Activated B cell treated with CpG ODN at 0.5 μM for 24 hours (primary cell): ENCODE data around the gene RIT1. TPM values are rescaled to one million over a fixed set of nuclear protein-coding genes. Genes with fewer than 3 reads are reported as not detected.
"Not testable (repeated sequence)": the region's sequence is repeated elsewhere in the genome, so short reads cannot be mapped to it uniquely, and the experiment has no call there.

Source experiments
- ATAC-seq: fragments of 200-7000 bp; cut with Tn5 transposase; one replicate; pipeline ENCODE4 v1.10.0; 2021; ENCODE audit warnings: low read depth, mild to moderate bottlenecking, moderate library complexity
- CTCF ChIA-PET: fragments of 350-600 bp; sonication (Branson Sonifier 250); formaldehyde crosslinking; loops from one replicate; lab custom pipeline; 2021; ENCODE audit warnings: antibody characterized with exemption; lab: Charles Lee
- POLR2A ChIA-PET: fragments of 350-600 bp; sonication (Branson Sonifier 250); formaldehyde crosslinking; loops from one replicate; lab custom pipeline; 2021; ENCODE audit warnings: antibody characterized with exemption; lab: Charles Lee
- DNase-seq: peaks from one replicate; pipeline ENCODE4 v3.0.0; 2022
- H3K27ac Mint-ChIP-seq: one replicate; pipeline ENCODE4 v1.8.0; 2020; ENCODE audit warnings: mixed read lengths
- H3K27me3 Mint-ChIP-seq: one replicate; pipeline ENCODE4 v1.8.0; 2021; ENCODE audit warnings: mixed read lengths
- H3K36me3 Mint-ChIP-seq: one replicate; pipeline ENCODE4 v1.8.0; 2021; ENCODE audit warnings: low read depth, mixed read lengths
- H3K4me1 Mint-ChIP-seq: one replicate; pipeline ENCODE4 v1.8.0; 2021; ENCODE audit warnings: mixed read lengths
- H3K4me3 Mint-ChIP-seq: one replicate; pipeline ENCODE4 v1.8.0; 2020; ENCODE audit warnings: mild to moderate bottlenecking, mixed read lengths
- H3K9me3 Mint-ChIP-seq: one replicate; pipeline ENCODE4 v1.8.0; 2020; ENCODE audit warnings: mixed read lengths
- intact Hi-C: fragments of 100-400 bp; cut with micrococcal nuclease; formaldehyde crosslinking; loops from one replicate; pipeline ENCODE4 v1.15.1; 2024
- total RNA-seq: library from RNA; stranded (reverse); gene quantifications from 2 replicates; pipeline ENCODE4 v1.2.3, GENCODE V29; 2022
- TF ChIP-seq, protein P1 (sequence below): fragments of 200-600 bp; IDR thresholded peaks from one replicate; pipeline ENCODE4 v1.8.0; 2022; ENCODE audit warnings: antibody characterized with exemption, mild to moderate bottlenecking

Gene RIT1
- total RNA-seq, 1 donor from 2014 or later = 38.6 TPM

GRCh38 chr1:155897746-155898145 lies 13.4 kb downstream of the RIT1 start:
- intact Hi-C loops = no loop called here
- ATAC-seq (no peak), DNase-seq (no peak)
- Mint-ChIP-seq H3K4me3 (no peak overlapping the region), H3K27me3 (no peaks in the 10 kb centered on the region), H3K4me1 (no peaks in the 10 kb centered on the region), H3K9me3 (no peaks in the 10 kb centered on the region), H3K27ac (no peak overlapping the region), H3K36me3 (peaks cover 45% of the 10 kb centered on the region)
- TF ChIP-seq, protein P1, sequence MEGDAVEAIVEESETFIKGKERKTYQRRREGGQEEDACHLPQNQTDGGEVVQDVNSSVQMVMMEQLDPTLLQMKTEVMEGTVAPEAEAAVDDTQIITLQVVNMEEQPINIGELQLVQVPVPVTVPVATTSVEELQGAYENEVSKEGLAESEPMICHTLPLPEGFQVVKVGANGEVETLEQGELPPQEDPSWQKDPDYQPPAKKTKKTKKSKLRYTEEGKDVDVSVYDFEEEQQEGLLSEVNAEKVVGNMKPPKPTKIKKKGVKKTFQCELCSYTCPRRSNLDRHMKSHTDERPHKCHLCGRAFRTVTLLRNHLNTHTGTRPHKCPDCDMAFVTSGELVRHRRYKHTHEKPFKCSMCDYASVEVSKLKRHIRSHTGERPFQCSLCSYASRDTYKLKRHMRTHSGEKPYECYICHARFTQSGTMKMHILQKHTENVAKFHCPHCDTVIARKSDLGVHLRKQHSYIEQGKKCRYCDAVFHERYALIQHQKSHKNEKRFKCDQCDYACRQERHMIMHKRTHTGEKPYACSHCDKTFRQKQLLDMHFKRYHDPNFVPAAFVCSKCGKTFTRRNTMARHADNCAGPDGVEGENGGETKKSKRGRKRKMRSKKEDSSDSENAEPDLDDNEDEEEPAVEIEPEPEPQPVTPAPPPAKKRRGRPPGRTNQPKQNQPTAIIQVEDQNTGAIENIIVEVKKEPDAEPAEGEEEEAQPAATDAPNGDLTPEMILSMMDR = no peak
- CTCF ChIA-PET = no interaction called here
- POLR2A ChIA-PET = interaction anchor here (0.6 kb wide), 1 partner anchor 812 kb away, joined by 3 read pairs; no protein-coding TSS in a partner anchor

DNA sequence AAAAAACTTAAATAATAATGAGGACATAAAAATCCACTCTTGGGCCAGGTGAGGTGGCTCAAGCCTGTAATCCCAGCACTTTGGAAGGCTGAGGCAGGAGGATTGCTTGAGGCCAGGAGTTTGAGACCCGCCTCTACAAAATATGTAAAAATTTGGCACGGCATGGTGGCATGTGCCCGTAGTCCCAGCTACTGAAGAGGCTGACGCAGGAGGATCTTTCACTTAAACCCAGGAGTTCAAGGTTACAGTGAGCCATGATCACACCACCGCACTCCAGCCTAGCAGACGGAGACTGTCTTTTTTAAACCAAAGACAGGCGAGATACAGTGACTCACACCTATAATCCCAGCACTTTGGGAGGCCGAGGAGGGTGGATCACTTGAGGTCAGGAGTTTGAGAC lies 14.7 kb downstream of the RIT1 start:
- CTCF ChIA-PET, H3K9me3 Mint-ChIP-seq, H3K4me3 Mint-ChIP-seq, H3K27ac Mint-ChIP-seq, POLR2A ChIA-PET, intact Hi-C loops, DNase-seq, ATAC-seq, H3K4me1 Mint-ChIP-seq, H3K27me3 Mint-ChIP-seq: not testable (repeated sequence)
- peaks cover 40% of the 10 kb centered on the region for H3K36me3 Mint-ChIP-seq

DNA sequence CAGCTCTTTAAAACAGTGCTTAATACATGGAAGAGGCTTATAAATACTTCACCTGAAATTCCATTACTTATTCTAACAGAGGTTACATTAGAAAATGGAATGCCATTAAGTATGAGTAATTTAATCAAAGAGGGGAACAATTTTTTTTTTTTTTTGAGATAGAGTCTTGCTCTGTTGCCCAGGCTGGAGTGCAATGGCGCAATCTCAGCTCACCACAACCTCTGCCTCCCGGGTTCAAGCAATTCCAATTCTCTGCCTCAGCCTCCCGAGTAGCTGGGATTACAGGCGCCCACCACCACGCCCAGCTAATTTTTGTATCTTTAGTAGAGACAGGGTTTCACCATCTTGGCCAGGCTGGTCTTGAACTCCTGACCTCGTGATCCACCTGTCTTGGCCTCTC lies 15.5 kb downstream of the RIT1 start:
- ChIA-PET CTCF (interaction anchor here (0.7 kb wide), 1 partner anchor 407 kb away, joined by 3 read pairs; no protein-coding TSS in a partner anchor), POLR2A (interaction anchor here (0.7 kb wide), 1 partner anchor 11 kb away, joined by 3 read pairs; no protein-coding TSS in a partner anchor)
- H3K27me3 Mint-ChIP-seq, DNase-seq, H3K27ac Mint-ChIP-seq, ATAC-seq, H3K4me3 Mint-ChIP-seq, H3K4me1 Mint-ChIP-seq, intact Hi-C loops, H3K9me3 Mint-ChIP-seq: not testable (repeated sequence)
- H3K36me3 Mint-ChIP-seq = peaks cover 33% of the 10 kb centered on the region

DNA sequence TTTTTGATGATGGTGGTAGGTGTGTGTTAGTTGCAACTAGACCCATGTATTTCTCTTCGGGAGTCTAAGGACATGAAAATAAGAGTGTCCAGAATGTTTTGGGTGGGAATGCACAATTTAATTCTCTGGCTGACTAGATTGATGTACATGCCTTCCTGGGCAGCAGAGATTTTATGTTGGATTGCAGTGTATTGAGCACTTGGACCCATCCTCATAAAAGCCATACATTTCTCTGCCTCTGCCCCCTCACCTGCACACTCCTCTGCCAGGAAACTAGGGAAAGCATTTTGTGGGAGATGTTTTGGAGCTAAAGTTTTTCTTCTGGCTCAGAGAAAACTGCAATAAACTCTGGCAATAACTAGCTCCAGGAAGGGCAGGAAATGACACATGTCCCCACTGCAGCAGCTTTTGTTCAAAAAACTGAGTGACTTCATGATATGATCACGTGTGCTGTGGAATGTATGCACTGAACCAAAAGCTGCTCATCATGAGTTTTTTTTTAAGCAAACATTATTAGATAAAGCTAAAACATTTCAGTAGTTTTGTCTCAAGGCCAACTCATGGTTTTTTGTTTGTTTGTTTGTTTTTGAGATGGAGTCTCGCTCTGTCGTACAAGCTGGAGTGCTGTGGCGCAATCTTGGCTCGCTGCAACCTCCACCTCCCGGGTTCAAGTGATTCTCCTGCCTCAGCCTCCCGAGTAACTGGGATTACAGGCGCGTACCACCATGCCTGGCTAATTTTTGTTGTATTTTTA lies 17.6 kb downstream of the RIT1 start:
- ATAC-seq (no peak), DNase-seq (no peak)
- Mint-ChIP-seq H3K4me3 (no peak overlapping the region), H3K27me3 (no peaks in the 10 kb centered on the region), H3K27ac (no peak overlapping the region), H3K9me3 (no peaks in the 10 kb centered on the region), H3K36me3 (peaks cover 13% of the 10 kb centered on the region), H3K4me1 (no peaks in the 10 kb centered on the region)
- TF ChIP-seq, protein P1 = no peak
- POLR2A ChIA-PET = interaction anchor here (0.6 to 0.9 kb wide), 2 partner anchors 35 to 38 kb away, joined by 3 to 8 read pairs; no protein-coding TSS in a partner anchor
- intact Hi-C loops = no loop called here
- CTCF ChIA-PET = interaction anchor here (1.1 kb wide), 1 partner anchor 25 kb away, joined by 3 read pairs; no protein-coding TSS in a partner anchor

DNA sequence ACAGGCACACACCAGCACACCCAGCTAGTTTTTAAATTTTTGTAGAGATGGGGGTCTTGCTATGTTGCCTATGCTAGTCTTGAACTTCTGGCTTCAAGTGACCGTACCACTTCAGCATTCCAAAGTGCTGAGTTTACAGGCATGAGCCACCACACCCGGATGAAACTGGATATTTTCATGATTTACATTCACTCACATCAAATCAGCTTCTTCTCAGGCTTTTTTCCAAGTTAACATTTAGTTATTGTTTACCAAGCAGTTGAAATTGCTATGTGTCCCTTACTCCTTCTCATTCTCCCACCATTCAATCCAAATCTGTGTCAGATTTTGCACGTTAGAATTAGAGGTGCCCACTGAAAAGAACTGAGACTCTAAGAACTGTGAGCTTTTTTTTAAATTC lies 18.4 kb downstream of the RIT1 start:
- Mint-ChIP-seq H3K27ac (no peak overlapping the region), H3K4me1 (no peaks in the 10 kb centered on the region), H3K27me3 (no peaks in the 10 kb centered on the region), H3K36me3 (peaks cover 9% of the 10 kb centered on the region), H3K4me3 (no peak overlapping the region), H3K9me3 (no peaks in the 10 kb centered on the region)
- CTCF ChIA-PET = no interaction called here
- no peak for DNase-seq
- no peak for ATAC-seq
- TF ChIP-seq, protein P1 = no peak
- intact Hi-C loops = no loop called here
- POLR2A ChIA-PET = no interaction called here

DNA sequence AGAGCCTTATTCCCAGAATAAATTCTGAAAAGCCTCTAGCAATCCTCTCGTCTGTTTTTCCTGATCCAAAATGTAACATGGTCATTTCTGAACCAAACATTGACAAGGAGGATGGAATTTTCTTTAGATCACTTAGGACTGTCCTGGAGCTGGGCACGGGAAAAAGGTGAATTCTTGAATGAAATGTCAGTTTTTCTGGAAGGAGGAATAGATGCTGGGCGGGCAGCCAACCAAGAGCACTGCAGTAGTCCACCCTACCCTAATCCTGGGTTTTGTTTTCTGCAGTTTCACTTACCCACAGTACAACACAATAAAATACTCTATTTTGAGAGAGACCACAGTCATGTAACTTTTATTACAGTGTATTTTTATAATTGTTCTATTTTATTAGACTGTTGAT lies 20.9 kb downstream of the RIT1 start:
- DNase-seq (no peak), ATAC-seq (no peak)
- intact Hi-C loops = no loop called here
- H3K4me3 Mint-ChIP-seq = no peak overlapping the region
- no peaks in the 10 kb centered on the region for H3K4me1 Mint-ChIP-seq
- TF ChIP-seq, protein P1 = no peak
- H3K36me3 Mint-ChIP-seq = no peaks in the 10 kb centered on the region
- ChIA-PET CTCF (no interaction called here), POLR2A (no interaction called here)
- no peaks in the 10 kb centered on the region for H3K27me3 Mint-ChIP-seq
- no peaks in the 10 kb centered on the region for H3K9me3 Mint-ChIP-seq
- no peak overlapping the region for H3K27ac Mint-ChIP-seq
